ENCODE results near the gene CCL14. TPM values are rescaled to one million over a fixed set of nuclear protein-coding genes. Genes with fewer than 3 reads are reported as not detected.
A peak's percentile ranks its signal among the peaks of the same experiment; 100 is the strongest.
"Not testable (repeated sequence)": the region's sequence is repeated elsewhere in the genome, so short reads cannot be mapped to it uniquely, and the experiment has no call there.

Gene CCL14
- total RNA-seq, 1 donor, result not detected

- no peak for DNase-seq (ENCODE audit: low read depth)
Measured at GRCh38 chr17:35944151-35944550, 42.4 kb downstream of the CCL14 start.

GRCh38 chr17:35943537-35943936 is 43.0 kb downstream of the CCL14 start, which contains the start of gene LYZL6:
Gene LYZL6 (minus strand): TSS chr17:35943713. CDS start chr17:35939356, 4,357 bp downstream.
- TF ChIP-seq CTCF (IDR thresholded peaks at IDR 0.05; ENCODE audit: insufficient read depth, low read depth, low read length), result no peak
- no peak within 1 kb of the TSS for H3K4me3 ChIP-seq (ENCODE audit: low read depth, low read length)
- DNase-seq (ENCODE audit: low read depth), result no peak

More at GRCh38 chr17:35944151-35944550, 42.4 kb downstream of the CCL14 start:
- no peak for TF ChIP-seq CTCF (IDR thresholded peaks at IDR 0.05; ENCODE audit: insufficient read depth, low read depth, low read length)
- no peak overlapping the region for H3K4me3 ChIP-seq (ENCODE audit: low read depth, low read length)

- no peak overlapping the region for H3K4me3 ChIP-seq (ENCODE audit: low read depth, low read length)
- no peak for DNase-seq (ENCODE audit: low read depth)
- TF ChIP-seq CTCF (IDR thresholded peaks at IDR 0.05; ENCODE audit: insufficient read depth, low read depth, low read length), result no peak
Measured at GRCh38 chr17:35942588-35943186, 43.8 kb downstream of the CCL14 start.

- not testable (repeated sequence) for DNase-seq (ENCODE audit: low read depth); H3K4me3 ChIP-seq (ENCODE audit: low read depth, low read length)
Measured at GRCh38 chr17:35938492-35938891, 48.0 kb downstream of the CCL14 start.

- TF ChIP-seq CTCF (IDR thresholded peaks at IDR 0.05; ENCODE audit: insufficient read depth, low read depth, low read length), result no peak
- H3K4me3 ChIP-seq (ENCODE audit: low read depth, low read length), result no peak overlapping the region
- no peak for DNase-seq (ENCODE audit: low read depth)
Measured at GRCh38 chr17:35936063-35936462, 50.5 kb downstream of the CCL14 start.

- H3K4me3 ChIP-seq (ENCODE audit: low read depth, low read length), result no peak overlapping the region
- no peak for TF ChIP-seq CTCF (IDR thresholded peaks at IDR 0.05; ENCODE audit: insufficient read depth, low read depth, low read length)
- DNase-seq (ENCODE audit: low read depth), result peak; percentile 51
Measured at GRCh38 chr17:35934760-35935159, 51.8 kb downstream of the CCL14 start.

Other genes starting within 250 kb of the CCL14 start
- not detected in 2 replicates for gene GAS2L2, start 233.5 kb downstream of the CCL14 start, total RNA-seq
- gene C17orf50, start 225.8 kb downstream of the CCL14 start, total RNA-seq, result not detected in 2 replicates
- gene MMP28, start 191.1 kb downstream of the CCL14 start, total RNA-seq, result under 0.01 TPM in 2 replicates
- 47.1 and 55.4 TPM in 2 replicates for gene TAF15, start 177.2 kb downstream of the CCL14 start, total RNA-seq
- gene HEATR9, start 117.8 kb downstream of the CCL14 start, total RNA-seq, result not detected in 2 replicates
- under 0.01 TPM in 1 of 2 replicates, not detected in the other for gene CCL5, start 106.4 kb downstream of the CCL14 start, total RNA-seq
- gene RDM1, start 56.0 kb downstream of the CCL14 start, total RNA-seq, result 0.32 and 0.43 TPM in 2 replicates
- gene LYZL6, start 43.0 kb downstream of the CCL14 start, total RNA-seq, result not detected in 2 replicates
- gene CCL16, start 5.2 kb downstream of the CCL14 start, total RNA-seq, result not detected in 2 replicates
- not detected in 2 replicates for gene CCL15, start 14.8 kb upstream of the CCL14 start, total RNA-seq
- gene CCL23, start 31.2 kb upstream of the CCL14 start, total RNA-seq, result not detected in 2 replicates
- gene CCL18, start 77.5 kb upstream of the CCL14 start, total RNA-seq, result under 0.01 TPM in 1 of 2 replicates, not detected in the other
- not detected in 2 replicates for gene CCL3, start 103.4 kb upstream of the CCL14 start, total RNA-seq
- not detected in 2 replicates for gene CCL4, start 117.1 kb upstream of the CCL14 start, total RNA-seq
- gene TBC1D3B, start 189.9 kb upstream of the CCL14 start, total RNA-seq, result 0.43 TPM in 1 of 2 replicates, not detected in the other
- gene CCL3L1, start 210.0 kb upstream of the CCL14 start, total RNA-seq, result not detected in 2 replicates
- gene CCL4L2, start 224.3 kb upstream of the CCL14 start, total RNA-seq, result not detected in 2 replicates

Measured in fibroblast of villous mesenchyme (primary cell).